Astrocyte (in vitro differentiated cells and primary cell): ENCODE data around the gene PKMYT1. TPM values are rescaled to one million over a fixed set of nuclear protein-coding genes. Genes with fewer than 3 reads are reported as not detected.

Experiments
- DNase-seq: peaks from one replicate; pipeline ENCODE4 v3.0.0-alpha.2; 2010; ENCODE audit warnings: low read depth
- FAIRE-seq: peaks from 2 replicates; lab custom pipeline; 2011; peaks lifted over from hg19 to GRCh38; lab: Jason Lieb, UNC
- H2AFZ ChIP-seq: 2 replicates; pipeline ENCODE4 v1.6.0; 2012; ENCODE audit warnings: low read depth, low read length, inconsistent platforms
- H3K27ac ChIP-seq: 2 replicates; pipeline ENCODE4 v1.5.1; 2011; ENCODE audit warnings: low read depth, low read length, inconsistent platforms
- H3K27me3 ChIP-seq: 2 replicates; pipeline ENCODE4 v1.6.0; 2011; ENCODE audit warnings: low read length, inconsistent platforms; ENCODE audit not compliant: insufficient read depth
- H3K36me3 ChIP-seq: 2 replicates; pipeline ENCODE4 v1.5.1; 2011; ENCODE audit warnings: low read length, inconsistent platforms; ENCODE audit not compliant: insufficient read depth
- H3K4me1 ChIP-seq: 2 replicates; pipeline ENCODE4 v1.5.1; 2011; ENCODE audit warnings: low read length, inconsistent platforms; ENCODE audit not compliant: insufficient read depth
- H3K4me2 ChIP-seq: 2 replicates; pipeline ENCODE4 v1.6.0; 2012; ENCODE audit warnings: low read length, inconsistent platforms
- H3K4me3 ChIP-seq: 2 replicates; pipeline ENCODE4 v1.5.1; 2011; ENCODE audit warnings: low read depth, mild to moderate bottlenecking, low read length, inconsistent platforms; ENCODE audit not compliant: insufficient read depth
- H3K79me2 ChIP-seq: 2 replicates; pipeline ENCODE4 v1.6.0; 2012; ENCODE audit warnings: mild to moderate bottlenecking, low read length, inconsistent platforms; ENCODE audit not compliant: insufficient read depth
- H3K9ac ChIP-seq: 2 replicates; pipeline ENCODE4 v1.6.0; 2012; ENCODE audit warnings: mild to moderate bottlenecking, low read length, inconsistent platforms
- H3K9me3 ChIP-seq: 2 replicates; pipeline ENCODE4 v1.5.1; 2012; ENCODE audit warnings: low read depth, mild to moderate bottlenecking, low read length, inconsistent platforms; ENCODE audit not compliant: insufficient read depth
- H4K20me1 ChIP-seq: 2 replicates; pipeline ENCODE4 v1.6.0; 2012; ENCODE audit warnings: low read length, inconsistent platforms; ENCODE audit not compliant: insufficient read depth
- H3K27ac Mint-ChIP-seq: one replicate; pipeline ENCODE4 v1.8.0; 2021; ENCODE audit warnings: mild to moderate bottlenecking, mixed read lengths; ENCODE audit not compliant: unreplicated experiment
- H3K27me3 Mint-ChIP-seq: one replicate; pipeline ENCODE4 v1.8.0; 2021; ENCODE audit warnings: low read depth, mixed read lengths; ENCODE audit not compliant: unreplicated experiment
- H3K36me3 Mint-ChIP-seq: one replicate; pipeline ENCODE4 v1.8.0; 2021; ENCODE audit warnings: low read depth, mixed read lengths; ENCODE audit not compliant: unreplicated experiment
- H3K4me1 Mint-ChIP-seq: one replicate; pipeline ENCODE4 v1.8.0; 2021; ENCODE audit warnings: low read depth, mixed read lengths; ENCODE audit not compliant: unreplicated experiment
- H3K4me3 Mint-ChIP-seq: one replicate; pipeline ENCODE4 v1.8.0; 2021; ENCODE audit warnings: mild to moderate bottlenecking, moderate library complexity, mixed read lengths; ENCODE audit not compliant: unreplicated experiment
- H3K9me3 Mint-ChIP-seq: one replicate; pipeline ENCODE4 v1.8.0; 2021; ENCODE audit warnings: mild to moderate bottlenecking, mixed read lengths; ENCODE audit not compliant: unreplicated experiment
- CTCF ChIP-seq: IDR thresholded peaks from 2 replicates; pipeline ENCODE4 v1.5.1; 2011; ENCODE audit warnings: low read depth, mild to moderate bottlenecking, inconsistent platforms, low read length, moderate library complexity; ENCODE audit not compliant: insufficient read depth
- EZH2 ChIP-seq: IDR thresholded peaks from 2 replicates; pipeline ENCODE4 v1.6.1; 2012; ENCODE audit warnings: mild to moderate bottlenecking, low read length, inconsistent platforms; ENCODE audit not compliant: insufficient read depth
- total RNA-seq: library from RNA; stranded (reverse); gene quantifications from 2 replicates; pipeline ENCODE4 v1.2.1, GENCODE V29; 2021

Gene PKMYT1
- total RNA-seq, 1 donor from 2014 or later: 3.9 TPM

- Mint-ChIP-seq H3K4me3 (no peak overlapping the region), H3K27me3 (peaks cover 3% of the 10 kb centered on the region), H3K9me3 (no peaks in the 10 kb centered on the region), H3K36me3 (peaks cover 19% of the 10 kb centered on the region), H3K4me1 (no peaks in the 10 kb centered on the region), H3K27ac (no peak overlapping the region)
- TF ChIP-seq CTCF (no peak), EZH2 (no peak)
- Histone ChIP-seq H3K27me3 (no peaks in the 10 kb centered on the region), H2AFZ (no peak overlapping the region), H3K4me3 (no peak overlapping the region), H3K79me2 (no peaks in the 10 kb centered on the region), H4K20me1 (no peaks in the 10 kb centered on the region), H3K27ac (no peak overlapping the region), H3K9ac (no peak overlapping the region), H3K9me3 (no peaks in the 10 kb centered on the region), H3K4me2 (no peak overlapping the region), H3K4me1 (no peaks in the 10 kb centered on the region), H3K36me3 (no peaks in the 10 kb centered on the region)
- no peak for DNase-seq
- no peak for FAIRE-seq
Measured at GRCh38 chr16:2950353-2950724, 29.9 kb downstream of the PKMYT1 start.

GRCh38 chr16:2949705-2950352, 30.4 kb downstream of the PKMYT1 start:
- H2AFZ ChIP-seq: no peak overlapping the region
- FAIRE-seq (no peak), DNase-seq (no peak)
- Mint-ChIP-seq H3K4me3 (no peak overlapping the region), H3K36me3 (peaks cover 19% of the 10 kb centered on the region), H3K27ac (no peak overlapping the region), H3K4me1 (no peaks in the 10 kb centered on the region), H3K27me3 (peaks cover 3% of the 10 kb centered on the region), H3K9me3 (no peaks in the 10 kb centered on the region)
- no peak overlapping the region for H3K9ac ChIP-seq
- H3K4me1 ChIP-seq: no peaks in the 10 kb centered on the region
- no peaks in the 10 kb centered on the region for H3K27me3 ChIP-seq
- TF ChIP-seq CTCF (no peak), EZH2 (no peak)
- no peak overlapping the region for H3K4me2 ChIP-seq
- no peak overlapping the region for H3K27ac ChIP-seq
- no peaks in the 10 kb centered on the region for H3K36me3 ChIP-seq
- H3K79me2 ChIP-seq: no peaks in the 10 kb centered on the region
- H3K4me3 ChIP-seq: no peak overlapping the region
- H4K20me1 ChIP-seq: no peaks in the 10 kb centered on the region
- H3K9me3 ChIP-seq: no peaks in the 10 kb centered on the region
